ACC112 (cell line): ENCODE results near the gene ACTL6B.

Source experiments
- H2AFZ ChIP-seq: fragments of 200-600 bp; sonication (generic); one replicate; pipeline ENCODE4 v1.6.0; 2017; ENCODE audit warnings: antibody characterized with exemption, low read length; ENCODE audit not compliant: unreplicated experiment
- H3K27ac ChIP-seq: fragments of 200-600 bp; sonication (generic); 2 replicates; pipeline ENCODE4 v1.5.1; 2014; ENCODE audit warnings: low read depth, mild to moderate bottlenecking, antibody characterized with exemption, low read length, moderate library complexity
- H3K27me3 ChIP-seq: fragments of 200-600 bp; sonication (generic); 2 replicates; pipeline ENCODE4 v1.6.1; 2014; ENCODE audit warnings: mild to moderate bottlenecking, antibody characterized with exemption, low read length, moderate library complexity, mixed read lengths; ENCODE audit not compliant: insufficient read depth
- H3K36me3 ChIP-seq: fragments of 200-600 bp; sonication (generic); 2 replicates; pipeline ENCODE4 v1.6.1; 2016; ENCODE audit warnings: mild to moderate bottlenecking, antibody characterized with exemption, low read length, moderate library complexity, mixed read lengths; ENCODE audit not compliant: insufficient read depth
- H3K4me1 ChIP-seq: fragments of 200-600 bp; sonication (generic); one replicate; pipeline ENCODE4 v1.6.1; 2016; ENCODE audit warnings: low read length, mixed read lengths; ENCODE audit not compliant: insufficient read depth, unreplicated experiment, control insufficient read depth
- H3K4me3 ChIP-seq: fragments of 200-600 bp; sonication (generic); 2 replicates; pipeline ENCODE4 v1.5.1; 2014; ENCODE audit warnings: mild to moderate bottlenecking, low read depth, low read length
- H3K79me2 ChIP-seq: fragments of 200-600 bp; sonication (generic); one replicate; pipeline ENCODE4 v1.6.0; 2016; ENCODE audit warnings: low read length; ENCODE audit not compliant: control insufficient read depth, unreplicated experiment, insufficient read depth

Gene ACTL6B

GRCh38 chr7:100606313-100606712, 49.9 kb downstream of the ACTL6B start:
- no peak overlapping the region for H3K27ac ChIP-seq

GRCh38 chr7:100604976-100605911, 51.0 kb downstream of the ACTL6B start:
- Histone ChIP-seq H3K36me3 (peaks cover 3% of the 10 kb centered on the region), H2AFZ (no peak overlapping the region), H3K79me2 (peaks cover 15% of the 10 kb centered on the region), H3K27me3 (no peaks in the 10 kb centered on the region), H3K27ac (no peak overlapping the region), H3K4me3 (peak overlapping the region; percentile 93), H3K4me1 (peaks cover 8% of the 10 kb centered on the region)

More at GRCh38 chr7:100606313-100606712, 49.9 kb downstream of the ACTL6B start:
- no peaks in the 10 kb centered on the region for H3K27me3 ChIP-seq
- no peak overlapping the region for H2AFZ ChIP-seq
- H3K79me2 ChIP-seq: peaks cover 15% of the 10 kb centered on the region
- H3K4me3 ChIP-seq: no peak overlapping the region
- H3K36me3 ChIP-seq: peaks cover 3% of the 10 kb centered on the region
- H3K4me1 ChIP-seq: peaks cover 8% of the 10 kb centered on the region

- H3K27me3 ChIP-seq: no peaks in the 10 kb centered on the region
- H3K79me2 ChIP-seq: peaks cover 15% of the 10 kb centered on the region
- peaks cover 8% of the 10 kb centered on the region for H3K4me1 ChIP-seq
- H3K27ac ChIP-seq: 0 out of 2 replicates have a peak overlapping the region, but pooled peaks have one; percentile 46
- H3K4me3 ChIP-seq: peak overlapping the region; percentile 93
- H3K36me3 ChIP-seq: peaks cover 3% of the 10 kb centered on the region
- H2AFZ ChIP-seq: peak overlapping the region; percentile 35
These were observed 51.9 kb downstream of the ACTL6B start for GRCh38 chr7:100604028-100604975.

GRCh38 chr7:100603726-100604027, 52.6 kb downstream of the ACTL6B start:
- H3K36me3 ChIP-seq: peaks cover 3% of the 10 kb centered on the region
- no peaks in the 10 kb centered on the region for H3K27me3 ChIP-seq
- H3K4me3 ChIP-seq: peak overlapping the region; percentile 93
- peaks cover 8% of the 10 kb centered on the region for H3K4me1 ChIP-seq
- peak overlapping the region; percentile 46; the same call in 1 of the 2 replicates for H3K27ac ChIP-seq
- H3K79me2 ChIP-seq: peaks cover 15% of the 10 kb centered on the region
- peak overlapping the region; percentile 35 for H2AFZ ChIP-seq

- Histone ChIP-seq H2AFZ (no peak overlapping the region), H3K79me2 (peaks cover 15% of the 10 kb centered on the region), H3K36me3 (peaks cover 3% of the 10 kb centered on the region), H3K4me3 (peak overlapping the region; percentile 93), H3K27ac (peak overlapping the region; percentile 46), H3K27me3 (no peaks in the 10 kb centered on the region), H3K4me1 (peaks cover 8% of the 10 kb centered on the region)
These were observed 53.1 kb downstream of the ACTL6B start for GRCh38 chr7:100602889-100603725.

GRCh38 chr7:100600730-100601038, 55.6 kb downstream of the ACTL6B start:
- no peak overlapping the region for H3K4me3 ChIP-seq

GRCh38 chr7:100599911-100600729, 56.1 kb downstream of the ACTL6B start:
- Histone ChIP-seq H3K36me3 (no peaks in the 10 kb centered on the region), H3K79me2 (peaks cover 15% of the 10 kb centered on the region), H3K27ac (no peak overlapping the region), H3K4me3 (no peak overlapping the region), H3K27me3 (no peaks in the 10 kb centered on the region), H2AFZ (no peak overlapping the region), H3K4me1 (no peaks in the 10 kb centered on the region)

More at GRCh38 chr7:100600730-100601038, 55.6 kb downstream of the ACTL6B start:
- no peak overlapping the region for H2AFZ ChIP-seq
- no peaks in the 10 kb centered on the region for H3K27me3 ChIP-seq
- peaks cover 15% of the 10 kb centered on the region for H3K79me2 ChIP-seq
- H3K27ac ChIP-seq: no peak overlapping the region
- no peaks in the 10 kb centered on the region for H3K4me1 ChIP-seq
- H3K36me3 ChIP-seq: no peaks in the 10 kb centered on the region; the same call in 1 of the 2 replicates

- H3K36me3 ChIP-seq: no peaks in the 10 kb centered on the region
- H3K27ac ChIP-seq: no peak overlapping the region
- H2AFZ ChIP-seq: no peak overlapping the region
- H3K27me3 ChIP-seq: no peaks in the 10 kb centered on the region
- peaks cover 10% of the 10 kb centered on the region for H3K79me2 ChIP-seq
- no peaks in the 10 kb centered on the region for H3K4me1 ChIP-seq
- H3K4me3 ChIP-seq: no peak overlapping the region
These were observed 57.8 kb downstream of the ACTL6B start for GRCh38 chr7:100598425-100598824.

GRCh38 chr7:100595188-100595587, 61.1 kb downstream of the ACTL6B start:
- Histone ChIP-seq H3K4me1 (peaks cover 6% of the 10 kb centered on the region), H3K27me3 (no peaks in the 10 kb centered on the region), H2AFZ (no peak overlapping the region), H3K36me3 (no peaks in the 10 kb centered on the region), H3K27ac (no peak overlapping the region), H3K79me2 (no peaks in the 10 kb centered on the region), H3K4me3 (no peak overlapping the region)
